Measurements from ENCODE around the gene SLC15A3. TPM values are rescaled to one million over a fixed set of nuclear protein-coding genes. Genes with fewer than 3 reads are reported as not detected.

The SLC15A3 gene
- total RNA-seq, result 2.7 and 8.2 TPM in 2 replicates

GRCh38 chr11:60951904-60952741 is at the start of gene SLC15A3:
Gene SLC15A3, minus strand, starts transcription at chr11:60952176. Its CDS starts 625 bp downstream, at chr11:60951551.

DNA sequence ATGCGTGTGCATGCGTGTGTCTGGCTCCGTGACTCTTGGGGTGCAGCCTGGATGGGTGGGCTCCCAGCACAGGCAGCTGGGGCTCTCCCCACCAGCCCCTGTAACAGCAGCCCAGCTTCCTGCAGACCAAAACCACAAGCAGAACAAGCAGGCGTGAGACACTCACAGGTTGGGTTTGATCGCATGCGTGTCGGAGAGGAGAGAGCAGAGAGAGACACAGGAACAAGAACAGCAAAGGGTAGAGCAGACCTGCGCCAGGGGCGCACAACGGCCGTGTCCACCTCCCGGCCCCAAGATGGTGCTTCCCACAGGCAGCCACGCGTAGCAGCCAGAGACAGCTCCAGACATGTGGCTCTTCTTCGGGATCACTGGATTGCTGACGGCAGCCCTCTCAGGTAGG is 19.5 kb upstream of the SLC15A3 start, which contains the start of gene CD6:
Gene CD6, plus strand, starts transcription at position 161 of the 400 bp plus-strand sequence. Its CDS starts 186 bp downstream, at position 347.

GRCh38 chr11:60924110-60924905 is 27.7 kb downstream of the SLC15A3 start, which contains the start of gene TMEM132A:
Gene TMEM132A, plus strand, starts transcription at chr11:60924460. Its CDS starts 174 bp downstream, at chr11:60924634.

DNA sequence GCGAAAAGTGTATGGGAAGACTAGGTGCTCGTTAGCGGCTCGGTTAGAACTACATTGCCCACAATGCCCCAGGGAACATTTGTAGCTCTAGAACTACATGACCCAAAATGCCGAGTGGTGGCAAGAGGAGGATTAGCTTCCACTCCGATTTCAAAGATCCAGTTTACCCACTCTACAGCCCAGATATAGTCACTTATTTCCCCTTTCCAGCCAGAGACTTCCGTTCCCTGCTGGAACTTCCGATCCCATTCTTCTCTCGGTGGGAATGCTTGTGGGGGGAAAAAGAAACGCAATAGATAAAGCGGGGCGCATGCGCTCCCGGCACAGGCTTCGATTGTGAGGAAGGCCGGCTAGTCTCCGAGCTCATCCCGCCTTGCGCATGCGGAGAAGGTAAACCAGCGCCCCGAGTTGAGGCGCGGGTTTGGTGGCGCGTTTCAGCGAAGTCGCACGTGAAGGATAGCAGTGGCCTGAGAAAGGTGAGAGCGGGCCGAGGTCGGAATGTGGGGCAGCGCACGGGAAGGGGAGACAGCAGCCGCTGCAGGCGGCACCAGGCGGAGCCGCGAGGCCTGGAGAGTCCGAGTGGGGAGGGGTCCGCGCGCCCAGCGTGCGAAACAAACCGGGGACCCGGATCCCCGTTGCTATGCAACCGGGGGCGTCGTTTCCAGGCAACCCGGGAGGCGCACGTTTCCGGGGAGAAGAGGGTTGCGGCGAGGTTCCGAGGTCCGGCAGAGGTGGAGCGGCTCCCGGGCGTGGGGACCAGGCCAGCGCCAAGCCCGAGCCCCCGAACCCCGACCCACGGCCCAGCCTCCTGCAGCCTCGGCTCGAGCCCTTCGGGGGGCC is 38.0 kb downstream of the SLC15A3 start, which contains the start of gene TMEM109:
Gene TMEM109, plus strand, starts transcription at position 366 of the 840 bp plus-strand sequence. CDS start 5,536 bp downstream, outside the sequence.

DNA sequence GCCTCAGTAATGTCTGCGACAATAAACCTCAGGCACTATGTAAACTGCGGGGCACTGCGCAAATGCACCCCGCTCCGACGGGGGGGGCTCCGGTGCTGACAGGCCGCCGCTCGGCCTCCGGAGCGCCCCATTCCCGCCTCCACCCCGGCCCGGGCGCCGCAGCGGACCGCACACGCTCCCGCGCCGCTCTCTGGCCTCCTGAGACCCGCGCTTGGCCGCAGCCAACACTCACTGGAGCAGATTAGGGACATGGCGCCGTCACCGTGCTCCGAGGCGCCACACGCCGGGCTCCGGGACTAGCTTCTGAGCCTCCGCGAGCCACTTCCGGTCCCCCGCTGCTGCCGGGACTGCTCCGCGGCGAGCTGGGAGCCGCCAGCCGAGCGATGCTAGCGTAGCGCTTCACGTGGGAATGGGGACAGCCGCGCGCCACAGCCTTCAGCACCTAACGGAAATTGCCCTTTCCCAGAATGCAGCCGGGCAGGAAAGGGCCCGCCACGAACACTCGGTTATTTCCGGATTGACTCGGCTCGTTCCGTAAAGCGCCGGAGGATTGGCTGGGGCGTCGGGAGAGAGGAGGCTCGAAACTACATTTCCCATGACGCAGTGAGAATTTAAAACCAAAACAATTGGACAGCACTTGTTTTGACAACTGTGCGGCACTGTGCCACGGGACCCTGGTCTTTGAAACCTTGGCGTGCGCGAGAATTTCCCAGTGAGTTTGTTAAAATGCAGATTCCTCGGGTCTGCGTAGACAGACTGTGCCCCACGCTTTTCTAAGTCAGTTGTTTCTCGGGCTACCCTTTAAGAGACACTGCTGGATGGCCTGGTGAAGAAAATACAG is 45.6 kb downstream of the SLC15A3 start, which contains the start of gene PRPF19:
Gene PRPF19, minus strand, starts transcription at position 454 of the 841 bp plus-strand sequence. Its CDS starts 203 bp downstream, at position 251.

Small RNA genes lying within 50 kb of the gene (small RNA-seq; reads per million reads assigned to genes)
- gene RNU6-933P, result not detected

Other genes with a start within 250 kb of the SLC15A3 start
- gene MS4A18, start 227.5 kb downstream of the SLC15A3 start, total RNA-seq, result not detected in 2 replicates
- gene MS4A15, start 195.3 kb downstream of the SLC15A3 start, total RNA-seq, result not detected in 2 replicates
- gene MS4A10, start 166.8 kb downstream of the SLC15A3 start, total RNA-seq, result not detected in 2 replicates
- gene CCDC86, start 110.1 kb downstream of the SLC15A3 start, total RNA-seq, result 3.9 and 8.9 TPM in 2 replicates
- gene PTGDR2, start 96.2 kb downstream of the SLC15A3 start, total RNA-seq, result not detected in 2 replicates
- not detected in 2 replicates for gene ZP1, start 84.6 kb downstream of the SLC15A3 start, total RNA-seq
- 28.7 and 72.3 TPM in 2 replicates for gene PRPF19, start 45.6 kb downstream of the SLC15A3 start, total RNA-seq
- 43.6 and 59.3 TPM in 2 replicates for gene TMEM109, start 38.0 kb downstream of the SLC15A3 start, total RNA-seq
- gene TMEM132A, start 27.7 kb downstream of the SLC15A3 start, total RNA-seq, result 61.7 and 75.8 TPM in 2 replicates
- 0.65 TPM in 1 of 2 replicates, not detected in the other for gene CD6, start 19.5 kb upstream of the SLC15A3 start, total RNA-seq
- gene CD5, start 150.3 kb upstream of the SLC15A3 start, total RNA-seq, result not detected in 2 replicates
- 13.7 and 21.3 TPM in 2 replicates for gene VPS37C, start 209.2 kb upstream of the SLC15A3 start, total RNA-seq